Astrocyte of the hippocampus (primary cell): ENCODE measurements around the gene DKK3.

ENCODE experiments used
- DNase-seq: peaks from one replicate; pipeline ENCODE4 v3.0.0; 2011; ENCODE audit warnings: low read depth, low spot score

The DKK3 gene

GRCh38 chr11:11968511-11969280 is 39.7 kb downstream of the DKK3 start:
- no peak for DNase-seq

GRCh38 chr11:11967669-11968510 is 40.5 kb downstream of the DKK3 start:
- no peak for DNase-seq

GRCh38 chr11:11966826-11967668 is 41.4 kb downstream of the DKK3 start:
- peak; percentile 69 for DNase-seq

GRCh38 chr11:11966354-11966741 is 42.1 kb downstream of the DKK3 start:
- no peak for DNase-seq

- DNase-seq: no peak
Measured at GRCh38 chr11:11965656-11966353, 42.6 kb downstream of the DKK3 start.

GRCh38 chr11:11965192-11965591 is 43.2 kb downstream of the DKK3 start:
- DNase-seq: no peak

- DNase-seq: no peak
Measured at GRCh38 chr11:11964774-11965150, 43.7 kb downstream of the DKK3 start.

GRCh38 chr11:11963842-11964773 is 44.3 kb downstream of the DKK3 start:
- DNase-seq: no peak

GRCh38 chr11:11963067-11963466 is 45.4 kb downstream of the DKK3 start:
- no peak for DNase-seq

GRCh38 chr11:11961399-11962028 is 46.9 kb downstream of the DKK3 start:
- no peak for DNase-seq

GRCh38 chr11:11960687-11961086 is 47.7 kb downstream of the DKK3 start:
- no peak for DNase-seq

GRCh38 chr11:11959601-11960000 is 48.8 kb downstream of the DKK3 start:
- DNase-seq: no peak

- no peak for DNase-seq
Measured at GRCh38 chr11:11958403-11959231, 49.8 kb downstream of the DKK3 start.

- no peak for DNase-seq
Measured at GRCh38 chr11:11956006-11956405, 52.4 kb downstream of the DKK3 start.

GRCh38 chr11:11952036-11952435 is 56.4 kb downstream of the DKK3 start:
- no peak for DNase-seq

- no peak for DNase-seq
Measured at GRCh38 chr11:11949482-11949881, 58.9 kb downstream of the DKK3 start.

- DNase-seq: no peak
Measured at GRCh38 chr11:11948242-11948947, 60.0 kb downstream of the DKK3 start.

- no peak for DNase-seq
Measured at GRCh38 chr11:11947825-11948224, 60.6 kb downstream of the DKK3 start.
